Thoracic aorta (tissue), 2 donors: ENCODE results near the gene GREM1. TPM values are rescaled to one million over a fixed set of nuclear protein-coding genes. Genes with fewer than 3 reads are reported as not detected.

Experiments
- ATAC-seq: fragments of 150-250 bp; one replicate; pipeline ENCODE4 v1.8.0; 2017; ENCODE audit warnings: low read depth; ENCODE audit not compliant: insufficient number of reproducible peaks, low FRiP score
- DNase-seq: peaks from one replicate; pipeline ENCODE4 v3.0.0-alpha.2; 2020; ENCODE audit warnings: low spot score
- H3K27ac ChIP-seq, 2 donors: fragments of 200-600 bp; sonication (generic); 1 replicate in 1 of 2; 2 replicates in 1 of 2; pipeline ENCODE4 v1.5.1; 2016; ENCODE audit warnings: mild to moderate bottlenecking in 2 of 2, moderate library complexity in 2 of 2
- H3K27me3 ChIP-seq: fragments of 200-600 bp; sonication (generic); replicated peaks from 2 replicates; pipeline ENCODE4 v1.6.0; 2016; ENCODE audit warnings: mild to moderate bottlenecking; ENCODE audit not compliant: insufficient read depth
- H3K36me3 ChIP-seq: fragments of 200-600 bp; sonication (generic); one replicate; pipeline ENCODE4 v1.5.1; 2016
- H3K4me1 ChIP-seq, 2 donors: fragments of 200-600 bp; sonication (generic); 1 replicate in 1 of 2; 2 replicates in 1 of 2; pipeline versions ENCODE4 v1.5.1 to v1.6.0; 2016; ENCODE audit warnings: low read depth in 2 of 2, mild to moderate bottlenecking in 1 of 2; ENCODE audit not compliant: control insufficient read depth in 1 of 2
- H3K4me3 ChIP-seq: fragments of 200-600 bp; sonication (generic); 2 replicates; pipeline ENCODE4 v1.5.1; 2016; ENCODE audit warnings: mild to moderate bottlenecking
- H3K9me3 ChIP-seq: fragments of 200-600 bp; sonication (generic); 2 replicates; pipeline ENCODE4 v1.5.1; 2016
- CTCF ChIP-seq: fragments of 200-600 bp; sonication (generic); IDR thresholded peaks from one replicate; pipeline ENCODE4 v1.5.1; 2019; ENCODE audit warnings: antibody characterized with exemption
- total RNA-seq, 2 donors: library from RNA; depleted of rRNA; stranded (reverse); fragments of >200 nt; gene quantifications; one replicate each; pipeline versions ENCODE4 v1.1.0 to v1.2.3, GENCODE V29; 2016

The GREM1 gene
- under 1 TPM; 0.42 to 0.95 TPM for total RNA-seq

- ATAC-seq (no peak), DNase-seq (no peak)
- TF ChIP-seq CTCF: no peak
- Histone ChIP-seq H3K4me3 (peak within 1 kb of the TSS; percentile 58), H3K36me3 (no peaks in the 10 kb centered on the region), H3K4me1 (peaks cover 15 to 25% of the 10 kb centered on the region in 2 donors), H3K9me3 (no peaks in the 10 kb centered on the region), H3K27me3 (peaks cover 15% of the 10 kb centered on the region), H3K27ac (no peak within 1 kb of the TSS)
Measured at GRCh38 chr15:32717426-32718226, at the start of gene GREM1. Gene GREM1, plus strand, starts transcription at chr15:32718004. Its CDS starts 12,687 bp downstream, at chr15:32730691.

- ATAC-seq (no peak), DNase-seq (no peak)
- TF ChIP-seq CTCF: no peak
- Histone ChIP-seq H3K27me3 (no peaks in the 10 kb centered on the region), H3K36me3 (no peaks in the 10 kb centered on the region), H3K4me1 (no peaks in the 10 kb centered on the region), H3K9me3 (no peaks in the 10 kb centered on the region), H3K4me3 (no peak overlapping the region), H3K27ac (no peak overlapping the region)
Measured at GRCh38 chr15:32668942-32669341, 48.9 kb upstream of the GREM1 start.

- no peaks in the 10 kb centered on the region for H3K9me3 ChIP-seq
- no peaks in the 10 kb centered on the region for H3K4me1 ChIP-seq
- ATAC-seq: peak; percentile 28
- no peak overlapping the region for H3K27ac ChIP-seq
- no peaks in the 10 kb centered on the region for H3K27me3 ChIP-seq
- H3K4me3 ChIP-seq: no peak overlapping the region
- no peak for DNase-seq
- TF ChIP-seq CTCF: no peak
- no peaks in the 10 kb centered on the region for H3K36me3 ChIP-seq
Measured at GRCh38 chr15:32669896-32670611, 47.8 kb upstream of the GREM1 start.

GRCh38 chr15:32670623-32671022, 47.2 kb upstream of the GREM1 start:
- Histone ChIP-seq H3K4me1 (no peaks in the 10 kb centered on the region), H3K27ac (no peak overlapping the region), H3K4me3 (no peak overlapping the region), H3K36me3 (no peaks in the 10 kb centered on the region), H3K27me3 (no peaks in the 10 kb centered on the region), H3K9me3 (no peaks in the 10 kb centered on the region)
- DNase-seq (no peak), ATAC-seq (no peak)
- TF ChIP-seq CTCF: no peak
